GM19351 (cell line): Measurements from ENCODE around the gene TTLL11.
"Not testable (repeated sequence)": the region's sequence is repeated elsewhere in the genome, so short reads cannot be mapped to it uniquely, and the experiment has no call there.

Source experiments
- ATAC-seq: cut with Tn5 transposase; IDR thresholded peaks from one replicate; pipeline ENCODE4 v1.9.1; 2021; ENCODE audit warnings: mild to moderate bottlenecking, moderate library complexity; ENCODE audit not compliant: unreplicated experiment

Gene TTLL11

DNA sequence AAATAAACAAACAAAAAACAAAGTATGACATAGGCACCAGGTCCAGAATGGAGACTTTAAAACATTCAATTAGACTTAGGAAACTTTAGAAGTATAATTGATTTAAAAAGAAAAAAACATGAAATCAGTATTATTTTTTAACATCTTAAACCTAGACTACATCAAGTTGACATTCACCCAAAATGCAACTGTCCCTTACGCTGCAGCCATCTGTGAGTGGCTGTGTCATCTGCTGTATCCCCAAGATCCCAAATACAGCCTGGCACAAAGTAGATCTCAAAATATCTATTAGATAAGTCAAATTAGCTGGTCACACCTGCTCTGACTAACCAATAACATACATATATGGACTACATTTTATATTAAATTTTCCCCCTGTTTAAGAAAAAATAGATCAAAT, 7.8 kb downstream of the TTLL11 start:
- no peak for ATAC-seq

DNA sequence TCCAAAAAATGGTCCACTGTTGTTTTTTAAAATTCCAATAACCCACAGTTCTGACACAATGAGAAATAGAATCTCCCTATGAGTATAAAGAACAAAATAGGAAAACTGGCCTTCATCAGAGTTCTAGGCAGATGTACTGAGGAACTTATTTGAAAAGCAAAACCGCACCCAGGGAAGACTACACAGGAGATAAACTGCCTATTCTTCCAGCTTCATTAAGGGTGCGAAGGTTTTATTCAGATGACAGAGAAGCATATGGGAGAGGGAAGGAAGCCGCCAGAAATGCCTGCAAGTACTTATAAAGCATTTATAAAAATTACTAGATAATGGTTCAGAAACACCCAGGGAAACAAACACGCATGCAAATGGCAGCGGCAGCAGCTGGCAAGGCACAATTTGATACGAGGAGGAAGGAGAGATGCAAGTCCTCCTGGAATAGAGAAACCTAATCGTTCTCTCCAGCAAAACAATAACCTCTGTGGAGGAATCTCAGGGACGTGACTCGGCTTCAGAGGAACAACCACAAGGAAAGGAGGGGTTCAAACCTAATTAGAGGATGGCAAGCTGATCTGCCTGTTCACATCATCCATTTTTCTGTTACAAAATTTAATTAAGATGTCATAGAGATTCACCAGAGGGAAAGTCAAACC, 9.0 kb downstream of the TTLL11 start:
- no peak for ATAC-seq

DNA sequence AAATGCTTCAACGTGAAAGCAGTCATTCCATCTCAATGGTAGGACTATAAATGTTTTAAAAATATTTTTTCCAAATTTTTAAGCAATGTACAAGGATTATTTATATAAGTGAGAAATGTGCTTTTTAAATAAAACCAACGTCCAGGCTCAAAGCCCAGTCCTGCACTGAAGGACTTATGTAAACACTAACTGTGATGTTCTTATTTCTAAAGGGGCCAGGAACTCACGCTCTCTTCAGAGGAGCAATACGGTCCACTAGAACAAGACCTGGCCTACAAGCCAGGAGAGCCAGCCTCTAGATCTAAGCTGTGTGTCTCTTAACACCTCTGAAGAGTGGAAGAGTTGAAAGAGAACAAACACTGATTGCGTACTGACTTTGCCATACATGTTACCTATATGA, 12.1 kb downstream of the TTLL11 start:
- ATAC-seq = no peak

DNA sequence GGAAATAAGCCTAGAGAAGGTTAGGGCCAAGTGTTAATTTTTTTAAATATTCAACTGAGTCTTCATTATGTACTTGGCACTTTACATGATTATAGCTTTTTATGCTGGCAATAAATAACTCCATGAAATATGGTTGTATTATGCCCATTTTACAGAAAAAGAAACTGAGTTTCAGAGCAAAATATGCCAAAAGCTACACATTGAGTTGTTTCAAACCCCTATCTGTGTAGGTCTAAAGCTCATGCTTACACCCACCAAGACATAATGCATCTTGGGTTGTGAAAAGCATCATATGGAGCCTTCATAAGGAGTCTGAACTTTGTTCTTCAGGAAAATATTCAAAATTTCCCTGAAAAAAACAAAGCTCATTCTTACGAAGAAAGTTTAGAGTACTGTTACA, 14.6 kb downstream of the TTLL11 start:
- no peak for ATAC-seq

DNA sequence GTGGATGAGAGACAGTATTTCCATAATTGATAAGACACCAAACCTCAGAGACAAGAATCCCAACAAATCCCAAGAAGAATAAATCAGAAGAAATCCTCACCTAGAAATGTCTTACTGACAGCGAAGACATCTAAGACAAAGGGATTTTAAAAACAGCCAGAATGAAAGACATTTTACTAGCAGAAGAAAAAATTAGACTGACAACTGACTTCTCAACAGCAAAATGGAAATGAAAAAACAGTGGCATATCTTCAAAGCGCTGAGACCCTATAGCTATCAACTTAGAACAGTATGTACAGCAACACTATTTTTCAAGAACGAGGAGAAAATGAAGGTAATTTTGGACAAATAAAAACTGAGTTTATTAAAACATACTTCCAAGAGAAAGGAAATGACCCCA, 16.3 kb downstream of the TTLL11 start:
- ATAC-seq = no peak

- ATAC-seq = no peak
Observed at GRCh38 chr9:122076117-122076516, 17.0 kb downstream of the TTLL11 start.

- no peak for ATAC-seq
Observed at GRCh38 chr9:122075135-122076030, 17.7 kb downstream of the TTLL11 start.

DNA sequence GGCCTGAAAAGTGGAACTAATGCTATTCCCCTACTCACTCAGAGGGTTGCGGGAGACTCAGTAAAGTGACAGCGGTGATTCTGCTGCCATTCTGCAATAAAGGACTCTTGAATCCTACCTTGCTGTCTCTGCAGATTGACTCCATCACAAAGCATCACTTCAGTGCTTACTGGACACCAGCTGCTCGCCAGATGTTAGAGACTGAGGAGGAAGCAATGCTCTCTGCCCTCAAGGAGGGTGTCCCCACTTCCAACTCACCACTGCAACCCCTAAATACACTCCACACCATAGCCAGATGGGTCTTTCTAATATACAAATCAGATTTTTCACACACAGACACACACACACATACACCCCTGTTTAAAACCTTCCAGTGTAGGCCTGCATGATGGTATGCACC, 21.4 kb downstream of the TTLL11 start:
- ATAC-seq = no peak

GRCh38 chr9:122070728-122071515, 22.2 kb downstream of the TTLL11 start:
- no peak for ATAC-seq

DNA sequence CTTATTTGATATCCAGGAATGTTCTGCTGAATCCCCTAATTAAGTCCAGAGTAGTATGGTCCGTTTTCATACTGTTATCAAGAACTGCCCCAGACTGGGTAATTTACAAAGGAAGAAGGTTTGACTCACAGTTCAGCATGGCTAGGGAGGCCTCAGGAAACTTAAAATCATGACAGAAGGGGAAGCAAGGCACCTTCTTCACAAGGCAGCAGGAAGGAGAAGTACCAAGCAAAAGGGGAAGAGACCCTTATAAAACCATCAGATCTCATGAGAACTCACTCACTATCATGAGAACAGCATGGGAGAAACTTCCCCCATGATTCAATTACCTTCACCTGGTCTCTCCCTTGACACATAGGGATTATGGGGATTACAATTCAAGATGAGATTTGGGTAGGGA, 26.4 kb downstream of the TTLL11 start:
- not testable (repeated sequence) for ATAC-seq

DNA sequence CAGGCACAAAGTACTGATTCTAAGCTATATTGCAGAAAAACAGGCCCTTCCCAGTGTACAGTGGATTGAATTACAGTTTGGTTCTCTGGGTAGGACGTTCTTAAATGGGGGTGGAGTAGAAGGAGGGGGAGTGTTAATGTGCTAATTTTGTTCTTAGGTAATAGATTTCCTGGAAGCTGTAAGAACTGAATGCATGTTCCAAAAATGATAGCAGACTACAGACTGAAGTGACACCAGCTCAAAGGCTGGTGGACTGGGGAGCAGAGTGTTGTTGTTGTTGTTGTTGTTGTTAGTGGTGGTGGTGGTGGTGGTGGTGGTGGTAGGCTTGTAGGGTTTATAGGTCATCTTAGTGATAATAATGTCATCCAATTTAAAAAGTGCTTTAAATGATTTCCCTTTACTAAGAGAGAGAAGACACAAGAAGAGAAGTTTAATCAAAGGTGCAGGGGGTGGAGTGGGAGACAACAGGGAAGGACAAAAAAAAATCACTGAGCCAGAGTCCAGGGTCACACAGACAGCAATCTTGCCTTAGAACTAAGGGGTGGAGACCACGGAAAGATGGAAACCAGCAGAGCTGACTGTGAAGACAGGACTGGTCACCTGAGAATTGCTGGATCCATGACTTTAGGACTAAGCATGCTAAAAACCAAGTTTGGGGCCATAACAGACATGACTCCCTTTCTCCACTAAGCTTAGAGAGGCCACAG, 27.0 kb downstream of the TTLL11 start:
- ATAC-seq = no peak

- ATAC-seq = no peak
Observed at GRCh38 chr9:122060481-122060880, 32.6 kb downstream of the TTLL11 start.

DNA sequence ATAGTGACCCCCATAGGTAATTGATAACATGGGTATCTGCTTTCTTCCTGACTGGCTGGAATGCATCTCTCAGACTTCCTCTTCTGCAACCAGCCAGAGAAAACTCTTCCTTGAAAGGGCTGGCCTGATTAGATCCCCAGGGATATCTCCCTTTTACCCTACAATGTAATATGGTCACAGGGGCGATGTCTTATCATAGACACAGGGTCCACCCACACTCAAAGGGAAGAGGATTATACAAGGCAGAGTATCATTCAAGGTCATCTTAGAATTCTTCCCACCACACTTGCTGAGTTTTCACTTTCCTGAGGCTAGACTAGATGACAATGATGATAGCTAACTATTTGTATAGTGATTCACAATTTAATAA, 33.2 kb downstream of the TTLL11 start:
- ATAC-seq = no peak

DNA sequence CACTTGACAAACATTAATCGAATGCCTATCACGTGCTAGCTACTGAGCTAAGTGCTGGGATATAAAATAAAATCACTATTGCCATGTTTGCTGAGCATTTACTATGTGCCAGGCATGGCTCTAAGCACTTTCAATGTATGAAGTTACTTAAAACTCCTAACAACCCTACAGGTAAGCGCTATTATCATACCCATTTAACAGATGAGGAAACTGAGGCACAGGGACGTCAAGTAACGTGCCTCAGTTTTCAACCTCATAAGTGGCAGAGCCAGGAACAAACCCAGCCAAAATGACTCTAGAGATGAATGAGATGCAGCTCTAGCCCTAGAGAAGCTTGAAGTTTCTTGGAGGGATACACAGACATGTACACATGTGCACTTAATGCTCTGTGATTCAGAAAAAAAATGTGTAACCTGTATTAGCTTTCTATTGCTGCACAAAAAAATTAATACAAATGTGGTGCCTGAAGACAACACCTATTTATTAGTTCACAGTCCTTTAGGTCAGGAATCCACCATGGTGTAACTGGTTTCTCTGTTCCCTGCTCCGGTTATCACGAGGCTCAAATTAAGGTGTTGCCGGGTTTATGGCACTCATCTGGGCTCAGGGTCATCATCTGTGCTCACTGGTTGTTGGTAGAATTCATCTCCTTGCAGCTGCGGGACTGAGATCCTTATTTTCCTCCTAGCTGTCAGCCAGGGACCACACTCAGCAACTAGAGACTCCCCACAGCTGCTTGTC, 33.7 kb downstream of the TTLL11 start:
- no peak for ATAC-seq

- ATAC-seq = no peak
Observed at GRCh38 chr9:122058709-122059108, 34.4 kb downstream of the TTLL11 start.

GRCh38 chr9:122058051-122058450, 35.1 kb downstream of the TTLL11 start:
- no peak for ATAC-seq

DNA sequence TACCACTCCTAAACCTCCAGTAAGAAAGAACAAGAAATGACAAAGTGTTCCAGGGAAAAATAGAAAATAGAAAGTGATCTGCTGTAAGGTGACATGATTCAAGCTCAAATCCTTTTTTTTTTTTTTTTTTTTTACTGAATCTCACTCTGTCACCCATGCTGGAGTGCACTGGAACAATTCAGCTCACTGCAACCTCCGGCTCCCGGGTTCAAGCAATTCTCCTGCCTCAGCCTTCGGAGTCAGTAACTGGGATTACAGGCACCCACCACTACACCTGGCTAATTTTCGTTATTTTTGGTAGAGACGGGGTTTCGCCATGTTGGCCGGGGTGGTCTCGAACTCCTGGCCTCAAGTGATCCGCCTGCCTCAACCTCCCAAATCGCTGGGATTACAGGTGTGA, 35.9 kb downstream of the TTLL11 start:
- no peak for ATAC-seq

- no peak for ATAC-seq
Observed at GRCh38 chr9:122056484-122056883, 36.6 kb downstream of the TTLL11 start.

- no peak for ATAC-seq
Observed at GRCh38 chr9:122055701-122056100, 37.4 kb downstream of the TTLL11 start.

DNA sequence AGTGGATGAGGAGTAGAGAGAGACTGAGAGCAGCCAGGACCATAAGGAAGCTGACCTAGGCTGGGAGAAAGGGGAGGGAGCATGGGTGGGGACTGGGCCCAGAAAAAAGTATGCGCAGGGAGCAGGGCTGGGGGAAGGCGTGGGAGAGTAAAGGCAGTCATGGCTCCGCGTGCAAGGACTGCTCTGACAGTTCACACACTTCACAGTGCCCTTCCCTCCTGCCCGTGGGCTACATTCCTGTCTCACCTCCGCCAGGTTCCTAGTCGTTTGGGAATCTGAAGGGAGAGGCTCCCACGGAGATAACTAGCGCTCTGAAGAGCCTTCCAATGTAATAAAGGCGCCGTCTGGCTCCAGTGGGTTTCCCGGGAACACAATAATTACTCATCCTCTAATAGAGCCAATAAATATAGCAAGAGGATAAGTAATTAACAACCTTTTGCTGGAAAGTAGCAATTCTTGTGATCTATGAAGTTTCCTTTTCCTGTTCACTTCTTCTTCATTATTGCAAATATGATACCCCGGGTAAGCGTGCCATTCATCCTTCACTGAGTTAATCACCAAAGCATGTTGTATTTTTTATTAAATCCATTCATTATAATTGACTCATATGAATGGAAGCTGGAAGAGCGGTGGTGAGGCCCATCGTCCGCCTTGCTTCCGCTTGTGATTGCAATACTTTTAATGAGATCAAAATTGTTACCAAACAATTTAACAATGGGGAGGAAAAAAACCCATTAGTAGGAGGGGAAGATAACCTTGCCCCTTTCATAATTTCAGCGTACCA, 39.3 kb downstream of the TTLL11 start:
- no peak for ATAC-seq
